NCI-H2107 treated with DMSO at 0.1 percent for 48 hours (cell line): ENCODE data around the gene FOXO1.

Experiments
- DNase-seq: peaks from one replicate; lab custom pipeline; 2025; ENCODE audit not compliant: unreplicated experiment; lab: John Stamatoyannopoulos, UW

FOXO1 gene

DNA sequence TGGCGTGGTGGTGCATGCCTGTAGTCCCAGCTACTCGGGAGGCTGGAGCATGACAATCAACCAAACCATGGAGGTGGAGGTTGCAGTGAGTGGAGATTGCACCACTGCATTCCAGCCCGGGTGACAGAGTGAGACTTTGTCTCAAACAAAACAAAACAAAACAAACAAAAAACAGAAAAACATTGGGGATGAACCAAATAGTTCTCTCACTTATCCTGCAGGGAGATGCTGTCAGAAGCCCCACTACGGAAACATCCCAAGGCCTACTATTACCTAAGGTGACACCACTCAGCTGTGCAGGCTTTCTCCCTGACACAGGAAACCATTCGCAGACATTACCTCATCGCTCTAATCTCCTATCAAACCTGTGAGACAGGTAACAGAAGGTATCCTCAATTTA is 113.5 kb downstream of the FOXO1 start:
- no peak for DNase-seq

DNA sequence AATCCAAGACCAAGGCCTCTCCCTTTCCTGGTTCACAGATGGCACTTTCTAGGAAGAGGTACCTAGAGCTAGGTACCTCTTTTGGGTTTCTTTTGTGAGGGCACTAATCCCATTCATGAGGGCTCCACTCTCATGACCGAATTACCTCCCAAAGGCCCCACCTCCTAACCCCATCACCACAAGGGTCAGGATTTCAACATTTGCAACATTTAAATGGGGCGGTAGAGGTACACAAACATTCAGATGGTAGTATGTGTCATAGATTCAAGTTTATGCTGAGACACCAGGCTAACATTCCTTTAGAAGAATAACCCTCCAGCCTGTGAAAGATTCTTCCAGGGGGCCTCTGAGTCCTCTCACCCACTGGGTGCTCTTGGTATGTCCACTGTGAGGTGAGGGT is 116.3 kb downstream of the FOXO1 start:
- no peak for DNase-seq

DNA sequence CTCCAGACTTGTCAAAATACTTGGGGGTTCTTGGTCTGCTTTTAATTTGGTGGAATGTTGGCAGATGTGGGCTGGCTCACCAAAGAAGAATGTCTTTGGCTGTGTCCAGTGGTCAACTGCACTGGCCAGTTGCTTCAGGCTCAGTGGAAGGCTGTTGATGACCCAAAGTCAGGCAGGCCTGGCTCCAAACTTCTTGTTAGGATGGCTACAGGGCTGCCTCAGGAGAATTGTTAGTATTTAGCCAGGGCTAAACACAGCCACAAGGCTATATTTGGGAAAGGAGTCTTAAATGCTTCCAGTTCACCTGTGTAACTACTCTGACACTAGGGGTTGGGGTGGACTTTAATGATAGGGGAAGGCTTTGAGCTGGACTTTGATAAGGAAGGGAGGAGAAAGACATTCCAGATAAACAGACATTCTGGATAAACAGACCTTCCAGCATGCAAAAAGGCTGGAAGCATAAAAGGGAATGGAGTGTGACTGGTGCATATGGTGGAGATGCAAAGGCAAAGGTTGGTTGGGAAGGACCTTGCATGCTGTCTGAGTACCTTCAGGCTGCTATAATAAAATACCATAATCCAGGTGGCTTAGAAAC is 116.8 kb downstream of the FOXO1 start:
- DNase-seq = no peak

DNA sequence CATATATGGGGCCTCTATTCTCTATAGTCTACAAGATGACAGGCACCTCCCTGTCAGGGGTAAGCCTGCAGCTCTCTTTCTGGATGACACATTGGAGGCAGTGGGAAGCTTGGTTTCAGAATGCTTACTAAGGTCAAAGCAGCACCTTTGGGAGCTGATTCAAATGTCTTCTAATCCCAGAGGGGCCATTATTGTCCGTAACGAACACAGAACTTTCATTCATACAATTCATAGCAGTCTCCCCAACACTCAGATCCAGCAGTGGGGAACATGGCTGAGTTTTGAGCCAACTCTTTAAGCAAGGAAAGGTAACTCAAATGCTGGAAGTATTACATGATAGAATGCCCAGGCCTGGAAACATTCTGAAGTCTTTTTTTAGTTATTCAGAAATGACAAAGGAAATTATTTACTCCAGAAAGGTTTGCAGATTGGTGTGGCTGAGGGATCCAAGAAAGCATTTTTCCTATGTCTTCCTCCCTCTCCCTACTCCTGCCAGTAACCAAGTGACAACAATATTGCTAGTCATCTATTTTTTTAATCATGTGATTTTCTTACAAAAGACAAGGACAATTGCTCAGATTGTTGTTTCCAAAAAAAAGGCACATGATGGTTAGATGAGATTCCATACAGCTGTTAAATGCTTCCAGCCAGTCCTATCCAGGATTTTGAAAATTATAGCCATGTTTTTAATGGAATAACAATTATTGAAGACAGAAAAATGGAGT is 118.7 kb downstream of the FOXO1 start:
- DNase-seq = no peak

DNA sequence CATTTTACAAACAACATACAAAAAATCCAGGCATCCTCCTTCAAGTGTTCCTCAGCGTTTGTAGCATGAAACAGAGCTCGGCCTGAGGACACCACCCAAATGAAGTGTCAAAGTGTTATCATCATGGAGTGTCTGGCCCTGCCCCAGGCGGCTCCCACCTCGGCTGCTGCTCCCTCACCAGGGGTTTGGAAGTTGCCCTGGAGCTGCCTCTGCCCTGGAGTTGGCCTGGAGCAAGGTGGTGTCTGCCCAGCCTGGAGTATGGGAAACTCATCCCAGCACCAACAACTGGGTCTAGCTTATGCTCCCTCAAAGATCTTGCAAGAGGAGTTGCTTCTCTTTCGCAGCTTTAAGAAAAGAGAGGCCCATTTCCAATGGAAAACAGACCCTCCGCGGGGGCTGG is 120.4 kb downstream of the FOXO1 start:
- DNase-seq = no peak

DNA sequence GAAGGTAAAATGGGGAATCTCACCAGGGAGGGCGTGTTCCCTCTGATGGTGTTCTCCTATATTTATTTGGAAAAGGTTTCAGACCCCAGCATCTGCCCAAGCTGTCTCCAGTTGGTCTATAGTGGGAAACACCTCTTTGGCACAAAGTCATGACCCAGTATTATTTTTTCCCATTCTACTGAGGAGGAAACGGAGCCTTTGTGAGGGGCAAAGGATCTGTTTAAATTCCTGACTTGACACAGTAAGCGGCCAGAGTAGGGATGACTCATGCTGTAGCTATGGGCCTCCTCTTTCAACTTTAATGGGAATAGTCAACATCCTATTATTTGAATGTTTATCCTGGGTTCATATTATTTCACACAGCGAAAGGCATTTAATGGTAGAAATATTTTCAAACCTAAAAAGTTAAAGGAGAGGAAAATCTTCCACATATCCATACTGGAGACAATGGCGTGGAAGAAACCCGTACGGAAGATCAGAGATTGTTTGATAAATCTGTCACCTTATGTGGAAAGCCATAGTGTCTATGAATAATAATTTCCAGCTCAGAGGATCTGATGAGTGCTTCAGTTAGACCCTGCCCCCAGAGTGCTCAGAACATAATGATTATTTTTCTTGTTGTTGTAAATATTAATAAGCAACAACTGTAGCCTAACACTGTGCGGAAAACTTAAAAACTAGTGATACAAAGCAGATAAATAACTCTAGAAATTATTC is 126.0 kb downstream of the FOXO1 start:
- DNase-seq = no peak

DNA sequence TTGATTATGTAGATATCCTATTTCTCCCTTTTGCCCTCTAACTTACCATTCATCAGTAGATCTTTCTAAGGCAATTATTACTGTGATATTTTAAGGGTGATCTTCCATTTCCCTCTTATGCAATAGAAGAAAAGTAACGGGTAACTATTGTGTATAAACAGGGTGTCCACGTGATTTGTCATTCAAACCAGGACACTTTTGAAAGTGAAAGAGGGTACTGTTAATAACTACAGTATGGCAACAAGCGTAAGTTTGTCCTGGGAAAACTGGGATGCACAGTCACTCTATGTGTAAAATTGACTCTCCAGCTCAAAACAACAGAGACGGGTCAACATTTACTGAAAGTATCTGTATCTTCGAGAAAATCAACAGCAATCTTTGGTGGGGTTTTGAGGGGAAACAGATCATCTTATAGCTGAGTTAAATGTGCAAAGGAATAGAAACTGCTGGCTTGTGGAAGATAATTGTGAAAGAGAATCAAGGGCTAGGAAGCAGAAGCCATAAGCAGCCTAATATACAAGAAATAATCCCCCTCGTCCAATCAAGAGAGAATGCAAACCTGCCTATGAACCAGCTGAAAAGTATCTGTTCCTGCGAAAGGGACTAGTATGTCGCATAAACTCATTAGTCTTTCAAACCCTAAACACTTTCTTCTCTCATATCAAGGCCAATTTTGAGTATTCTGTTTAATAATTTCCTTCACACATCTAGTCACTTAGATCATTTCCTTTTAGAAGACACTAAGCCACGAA is 126.7 kb downstream of the FOXO1 start:
- DNase-seq = no peak

DNA sequence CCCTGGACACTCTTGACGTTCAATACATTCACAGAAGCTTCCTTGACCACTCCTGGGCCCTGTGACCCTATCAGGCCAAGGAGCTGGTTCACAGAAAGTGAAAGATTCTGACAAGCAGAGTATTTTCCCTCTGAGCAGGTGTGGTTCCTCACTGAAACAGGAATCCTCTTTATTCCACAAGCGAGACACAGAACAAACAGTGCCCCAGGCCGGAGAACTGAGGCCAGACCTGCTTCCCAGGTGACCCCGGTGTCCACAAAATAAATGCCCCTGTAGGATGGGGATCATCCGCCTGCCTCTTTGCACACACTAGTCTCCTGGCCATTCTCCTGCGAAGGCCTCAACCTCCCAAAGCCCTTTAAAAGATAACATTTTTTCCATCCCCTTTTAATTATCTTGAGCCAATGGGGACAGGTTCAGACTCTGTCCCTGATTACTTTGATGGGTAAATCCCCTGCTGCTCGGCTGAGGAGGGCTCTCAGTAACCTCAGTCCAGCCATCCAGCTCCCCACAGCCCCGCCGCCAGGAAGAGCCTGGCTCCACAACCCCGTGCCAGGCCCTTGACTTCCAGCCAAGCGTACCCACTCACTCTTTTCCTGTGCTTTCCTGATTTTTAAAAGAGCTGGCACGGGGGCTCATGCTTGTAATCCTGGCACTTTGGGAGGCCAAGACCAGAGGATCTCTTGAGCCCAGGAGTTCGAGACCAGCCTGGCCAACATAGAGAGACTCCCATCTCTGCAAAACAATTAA is 129.1 kb downstream of the FOXO1 start:
- DNase-seq = no peak

DNA sequence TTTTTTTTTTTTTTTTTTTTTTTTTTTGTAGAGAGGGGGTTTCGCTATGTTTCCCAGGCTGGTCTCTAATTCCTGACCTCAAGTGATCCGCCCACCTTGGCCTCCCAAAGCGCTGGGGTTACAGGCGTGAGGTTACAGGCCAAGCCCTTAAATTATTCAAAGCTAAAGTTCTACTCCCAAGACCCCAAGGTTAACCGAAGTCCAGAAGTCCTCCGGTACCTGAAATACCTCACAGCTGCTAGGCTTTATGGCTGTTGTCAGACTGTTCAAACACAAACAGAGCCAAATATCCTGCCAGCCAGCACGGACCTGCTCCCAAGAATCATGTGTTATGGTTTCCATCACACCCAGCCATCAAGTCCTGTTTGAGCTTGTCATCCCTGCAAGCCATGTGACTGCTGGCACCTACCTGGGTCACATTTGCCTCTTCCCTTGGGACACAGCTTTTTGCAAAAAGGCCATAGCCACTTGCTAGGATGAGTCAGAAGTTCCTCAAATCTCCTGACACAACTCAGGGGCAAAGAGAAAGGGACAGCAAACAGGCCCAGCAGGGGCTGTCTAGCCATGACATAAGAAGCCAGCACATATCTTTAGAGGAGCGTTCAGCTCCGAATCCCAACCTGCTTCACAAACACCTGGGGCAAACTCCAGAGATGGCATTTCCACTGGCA is 129.9 kb downstream of the FOXO1 start:
- DNase-seq = no peak

DNA sequence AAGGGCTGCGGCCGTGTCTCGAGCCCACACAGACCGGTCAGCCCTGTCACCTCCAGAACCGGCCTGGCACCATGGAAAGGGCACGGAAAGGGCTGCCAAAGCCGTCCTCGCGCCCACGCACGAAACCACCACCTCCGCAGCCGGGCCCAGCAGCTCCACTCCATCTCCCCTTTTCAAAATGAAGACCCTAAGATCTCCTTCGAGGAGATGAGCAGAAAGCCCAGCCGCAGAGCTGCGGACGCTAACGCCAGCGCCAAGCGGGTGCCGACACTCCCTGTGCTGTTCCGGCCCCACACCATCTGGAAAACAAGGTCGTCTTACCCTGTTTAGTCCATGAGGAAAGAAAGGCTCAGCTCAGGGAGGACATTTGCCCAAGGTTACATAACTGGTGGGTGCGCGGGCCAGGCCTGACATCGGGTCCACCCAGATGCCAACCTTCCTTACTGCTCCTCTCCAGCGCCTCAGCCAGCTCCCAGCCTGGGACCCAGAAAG is 131.1 kb downstream of the FOXO1 start:
- no peak for DNase-seq

DNA sequence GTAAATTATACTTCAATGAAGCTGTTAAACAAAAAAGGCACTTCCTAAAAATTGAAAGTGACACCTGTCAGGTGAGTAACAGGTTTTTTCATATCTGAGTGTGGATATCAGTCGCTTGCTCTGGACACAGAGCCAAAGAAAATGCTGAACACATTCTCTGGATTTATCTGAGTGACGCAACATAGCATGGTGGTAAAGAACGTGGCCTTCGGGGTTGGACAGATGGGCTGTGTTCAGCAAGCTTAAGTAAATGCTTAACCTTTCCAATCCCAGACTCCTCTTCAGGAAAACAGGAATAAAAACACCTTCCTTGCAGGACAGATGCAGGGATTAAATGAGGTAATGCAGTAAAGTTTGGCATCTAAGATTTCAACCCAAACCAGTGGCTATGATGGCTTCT is 132.0 kb downstream of the FOXO1 start:
- DNase-seq = no peak

DNA sequence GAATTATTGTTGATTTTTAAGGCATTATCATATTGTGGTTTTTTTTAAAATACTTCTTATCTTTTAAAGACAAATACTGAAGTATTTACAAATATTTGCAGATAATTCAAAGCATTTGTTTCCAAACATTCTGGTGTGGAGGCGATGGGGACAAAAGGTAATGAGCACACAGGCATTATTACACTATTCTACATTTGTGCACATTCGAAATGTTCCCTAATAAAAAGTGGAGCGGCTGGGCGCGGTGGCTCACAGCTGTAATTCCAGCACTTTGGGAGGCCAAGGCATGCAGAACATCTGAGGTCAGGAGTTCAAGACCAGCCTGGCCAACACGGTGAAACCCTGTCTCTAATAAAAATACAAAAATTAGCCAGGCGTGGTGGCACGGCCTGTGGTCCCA is 133.4 kb downstream of the FOXO1 start:
- no peak for DNase-seq

DNA sequence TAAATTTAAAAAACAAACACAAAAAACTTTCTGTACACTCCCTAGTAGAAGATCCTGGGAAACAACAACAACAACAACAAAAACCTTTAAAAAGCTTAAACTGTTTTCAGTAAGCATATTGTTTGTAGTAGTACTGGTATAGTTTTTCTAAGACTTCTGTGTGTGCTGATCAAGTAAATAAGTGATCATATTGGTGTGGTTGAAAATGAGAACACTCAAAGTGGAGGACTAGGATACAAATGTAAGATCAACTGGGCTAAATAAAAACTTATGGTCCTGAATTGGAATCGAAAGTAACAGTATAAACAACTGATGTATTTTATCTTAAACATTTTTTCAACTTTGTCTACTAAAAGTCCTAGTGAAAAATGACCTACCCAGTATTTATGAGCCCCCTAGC is 135.5 kb downstream of the FOXO1 start:
- no peak for DNase-seq

DNA sequence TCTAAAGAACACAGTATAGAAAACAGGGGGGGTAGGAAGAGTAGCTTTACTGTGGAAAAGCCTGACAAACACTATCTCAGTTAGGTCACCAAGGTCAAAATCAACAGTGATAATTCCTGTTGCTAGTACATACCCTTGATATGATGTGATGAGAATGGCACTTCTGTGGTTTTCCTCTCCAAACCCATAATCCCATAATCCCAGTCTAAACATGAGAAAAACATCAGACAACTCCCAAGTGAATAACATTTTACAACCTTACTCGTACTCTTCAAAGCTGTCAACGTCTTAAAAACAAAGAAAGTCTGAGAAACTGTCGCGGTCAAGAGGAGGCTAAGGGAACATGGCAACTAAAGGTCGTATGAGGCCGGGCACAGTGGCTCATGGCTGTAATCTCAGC is 137.6 kb downstream of the FOXO1 start:
- DNase-seq = no peak

DNA sequence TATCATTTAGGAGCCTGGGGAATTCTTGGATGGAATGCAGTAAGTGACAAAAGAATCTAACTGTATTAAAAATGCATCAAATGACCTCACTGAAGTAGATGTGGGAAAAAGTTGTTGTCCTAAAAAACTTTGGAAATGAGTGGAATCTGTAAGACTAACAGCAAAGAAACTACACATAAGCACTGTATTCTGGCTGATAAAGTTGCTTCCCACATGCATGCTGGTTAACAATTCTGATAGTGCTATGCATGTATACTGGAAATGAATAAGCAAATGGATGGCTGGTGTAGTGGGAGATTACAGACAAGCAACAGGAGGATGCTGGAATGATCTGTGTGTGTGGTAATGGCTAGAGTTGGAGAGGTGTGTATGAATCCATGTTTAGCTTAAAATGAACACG is 138.5 kb downstream of the FOXO1 start:
- DNase-seq = no peak

DNA sequence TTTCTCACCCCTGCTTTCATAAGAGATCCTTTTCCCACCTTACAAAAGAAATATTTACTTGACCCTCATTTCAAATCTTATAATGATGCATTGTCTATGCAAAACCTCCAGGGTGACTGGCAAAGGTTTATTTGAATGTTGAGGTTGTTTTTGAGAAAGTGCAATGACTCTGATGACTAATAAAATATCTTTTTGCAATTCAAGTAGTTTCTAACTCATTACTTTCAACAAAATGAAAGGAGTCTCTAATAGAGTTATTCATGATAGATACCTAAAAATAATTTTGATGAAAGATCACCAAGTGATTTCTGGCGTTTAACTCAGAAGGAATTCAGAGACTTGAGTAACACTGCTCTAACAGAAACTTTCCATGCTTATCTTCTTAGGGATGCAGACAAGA is 144.2 kb downstream of the FOXO1 start:
- DNase-seq = no peak

DNA sequence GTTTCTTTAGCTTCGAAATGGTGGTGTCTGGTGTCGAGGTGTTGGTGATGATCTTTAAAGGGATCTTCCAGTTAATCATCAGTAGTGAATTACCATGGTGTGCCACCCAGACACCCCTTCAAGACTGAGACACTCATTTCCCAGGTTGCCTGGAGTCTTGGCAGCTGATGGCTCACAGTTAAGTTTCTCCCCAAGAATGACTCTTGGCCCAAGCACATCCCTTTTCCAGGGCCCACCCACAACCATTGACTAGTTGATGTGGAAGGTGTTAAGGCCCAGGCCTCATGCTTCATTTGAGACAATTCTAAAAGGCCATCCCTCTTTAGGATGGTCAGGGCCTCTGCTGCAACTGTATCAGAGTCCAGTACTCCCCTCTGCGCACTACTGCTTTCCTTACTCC is 145.5 kb downstream of the FOXO1 start:
- DNase-seq = no peak

DNA sequence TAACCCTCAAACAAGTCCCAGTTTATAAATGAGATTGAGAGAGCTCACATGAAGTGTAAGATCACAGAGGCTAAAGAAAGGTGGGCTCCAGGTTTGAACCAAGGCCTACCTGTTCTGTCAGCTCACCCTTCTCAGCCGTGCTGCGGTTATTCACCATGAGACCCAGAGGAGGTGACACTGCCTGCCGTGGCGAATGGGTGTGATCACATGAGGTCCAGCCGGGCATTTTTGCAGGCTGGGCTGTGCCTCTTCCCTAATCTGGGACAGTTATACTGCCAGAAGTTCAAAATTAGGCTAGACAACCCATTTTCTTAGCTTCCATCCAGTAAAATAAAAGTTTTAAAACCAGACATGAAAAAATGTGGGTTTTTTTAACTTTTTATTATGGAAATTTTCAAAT is 146.8 kb downstream of the FOXO1 start:
- DNase-seq = no peak

DNA sequence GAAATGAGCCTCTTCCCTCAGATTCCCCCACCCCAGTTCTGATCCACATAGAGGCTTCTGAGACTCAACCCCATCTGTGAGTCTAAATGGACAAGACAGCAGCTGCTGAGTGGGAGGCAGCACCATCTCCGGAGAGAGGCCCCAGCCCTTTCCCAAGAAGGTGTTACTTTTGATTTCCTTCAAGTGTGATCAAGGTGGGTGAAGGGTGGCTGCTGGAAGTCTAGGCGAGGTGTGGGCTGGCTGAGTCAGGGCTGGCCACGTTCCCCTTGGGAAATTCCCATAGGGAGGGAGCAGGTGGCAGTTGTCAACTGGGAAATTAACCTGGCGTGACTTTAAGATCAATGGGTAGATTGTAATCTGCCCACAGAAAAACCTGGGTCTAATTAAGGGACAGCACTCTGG is 148.0 kb downstream of the FOXO1 start:
- DNase-seq = no peak
